Glutamatergic neuron (in vitro differentiated cells): ENCODE results near the gene FAN1. TPM values are rescaled to one million over a fixed set of nuclear protein-coding genes. Genes with fewer than 3 reads are reported as not detected.
A peak's percentile ranks its signal among the peaks of the same experiment; 100 is the strongest.

Source experiments
- DNase-seq: peaks from one replicate; pipeline ENCODE4 v3.0.0; 2022
- H3K27ac Mint-ChIP-seq: one replicate; pipeline ENCODE4 v1.8.0; 2020; ENCODE audit warnings: mild to moderate bottlenecking, mixed read lengths, inconsistent platforms; ENCODE audit not compliant: unreplicated experiment
- H3K27me3 Mint-ChIP-seq: one replicate; pipeline ENCODE4 v1.8.0; 2020; ENCODE audit warnings: mild to moderate bottlenecking, moderate library complexity, mixed read lengths, inconsistent platforms; ENCODE audit not compliant: unreplicated experiment
- H3K36me3 Mint-ChIP-seq: one replicate; pipeline ENCODE4 v1.8.0; 2020; ENCODE audit warnings: mild to moderate bottlenecking, mixed read lengths, inconsistent platforms; ENCODE audit not compliant: unreplicated experiment
- H3K4me1 Mint-ChIP-seq: one replicate; pipeline ENCODE4 v1.8.0; 2020; ENCODE audit warnings: mild to moderate bottlenecking, low read depth, mixed read lengths, inconsistent platforms; ENCODE audit not compliant: unreplicated experiment
- H3K4me3 Mint-ChIP-seq: one replicate; pipeline ENCODE4 v1.8.0; 2020; ENCODE audit warnings: mild to moderate bottlenecking, mixed read lengths, inconsistent platforms; ENCODE audit not compliant: unreplicated experiment
- H3K9me3 Mint-ChIP-seq: one replicate; pipeline ENCODE4 v1.8.0; 2020; ENCODE audit warnings: mild to moderate bottlenecking, moderate library complexity, mixed read lengths, inconsistent platforms; ENCODE audit not compliant: unreplicated experiment
- total RNA-seq: library from RNA; stranded (reverse); fragmentation: NEBNext Ultra II Directional; extraction: Animal tissue kit (Norgen Biotek cat#: 25700); gene quantifications from one replicate; pipeline ENCODE4 v1.2.1, GENCODE V29; 2021; ENCODE audit not compliant: unreplicated experiment
- TF ChIP-seq, protein P1 (sequence below): fragments of 200-600 bp; sonication (generic); IDR thresholded peaks from one replicate; pipeline ENCODE4 v1.5.0; 2021; ENCODE audit not compliant: partially characterized antibody, unreplicated experiment

The FAN1 gene
- total RNA-seq, 1 donor from 2014 or later, result 22.9 TPM

GRCh38 chr15:30992249-30992864 is 88.6 kb downstream of the FAN1 start:
- Mint-ChIP-seq H3K4me1 (peaks cover 13% of the 10 kb centered on the region), H3K27ac (peak overlapping the region; percentile 70), H3K36me3 (no peaks in the 10 kb centered on the region), H3K27me3 (peaks cover 4% of the 10 kb centered on the region), H3K9me3 (no peaks in the 10 kb centered on the region), H3K4me3 (peak overlapping the region; percentile 88)
- DNase-seq, result no peak
- TF ChIP-seq, protein P1, sequence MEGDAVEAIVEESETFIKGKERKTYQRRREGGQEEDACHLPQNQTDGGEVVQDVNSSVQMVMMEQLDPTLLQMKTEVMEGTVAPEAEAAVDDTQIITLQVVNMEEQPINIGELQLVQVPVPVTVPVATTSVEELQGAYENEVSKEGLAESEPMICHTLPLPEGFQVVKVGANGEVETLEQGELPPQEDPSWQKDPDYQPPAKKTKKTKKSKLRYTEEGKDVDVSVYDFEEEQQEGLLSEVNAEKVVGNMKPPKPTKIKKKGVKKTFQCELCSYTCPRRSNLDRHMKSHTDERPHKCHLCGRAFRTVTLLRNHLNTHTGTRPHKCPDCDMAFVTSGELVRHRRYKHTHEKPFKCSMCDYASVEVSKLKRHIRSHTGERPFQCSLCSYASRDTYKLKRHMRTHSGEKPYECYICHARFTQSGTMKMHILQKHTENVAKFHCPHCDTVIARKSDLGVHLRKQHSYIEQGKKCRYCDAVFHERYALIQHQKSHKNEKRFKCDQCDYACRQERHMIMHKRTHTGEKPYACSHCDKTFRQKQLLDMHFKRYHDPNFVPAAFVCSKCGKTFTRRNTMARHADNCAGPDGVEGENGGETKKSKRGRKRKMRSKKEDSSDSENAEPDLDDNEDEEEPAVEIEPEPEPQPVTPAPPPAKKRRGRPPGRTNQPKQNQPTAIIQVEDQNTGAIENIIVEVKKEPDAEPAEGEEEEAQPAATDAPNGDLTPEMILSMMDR, result no peak

Other genes with a start within 250 kb of the FAN1 start
- gene MTMR10, start 87.7 kb downstream of the FAN1 start, total RNA-seq, result 17.1 TPM
- gene TRPM1, start 197.8 kb downstream of the FAN1 start, total RNA-seq, result not detected